Frontal cortex (tissue), 4 donors: ENCODE measurements around the gene CYTH1. TPM values are rescaled to one million over a fixed set of nuclear protein-coding genes. Genes with fewer than 3 reads are reported as not detected.
"Not testable (repeated sequence)": the region's sequence is repeated elsewhere in the genome, so short reads cannot be mapped to it uniquely, and the experiment has no call there.

Experiments
- DNase-seq, 2 donors: peaks; one replicate each; pipeline ENCODE4 v3.0.0; 2012; ENCODE audit warnings: low spot score in 2 of 2
- FAIRE-seq: peaks from 2 replicates; lab custom pipeline; 2012; peaks lifted over from hg19 to GRCh38; lab: Jason Lieb, UNC
- total RNA-seq: library from RNA; depleted of rRNA; stranded (reverse); fragments of >200 nt; gene quantifications from one replicate; pipeline ENCODE4 v1.2.3, GENCODE V29; 2014
- donor health status: control.
- donor health status: control.
- donor health status: control.

The CYTH1 gene
- total RNA-seq, 1 donor from 2014 or later, result 53.4 TPM

DNA sequence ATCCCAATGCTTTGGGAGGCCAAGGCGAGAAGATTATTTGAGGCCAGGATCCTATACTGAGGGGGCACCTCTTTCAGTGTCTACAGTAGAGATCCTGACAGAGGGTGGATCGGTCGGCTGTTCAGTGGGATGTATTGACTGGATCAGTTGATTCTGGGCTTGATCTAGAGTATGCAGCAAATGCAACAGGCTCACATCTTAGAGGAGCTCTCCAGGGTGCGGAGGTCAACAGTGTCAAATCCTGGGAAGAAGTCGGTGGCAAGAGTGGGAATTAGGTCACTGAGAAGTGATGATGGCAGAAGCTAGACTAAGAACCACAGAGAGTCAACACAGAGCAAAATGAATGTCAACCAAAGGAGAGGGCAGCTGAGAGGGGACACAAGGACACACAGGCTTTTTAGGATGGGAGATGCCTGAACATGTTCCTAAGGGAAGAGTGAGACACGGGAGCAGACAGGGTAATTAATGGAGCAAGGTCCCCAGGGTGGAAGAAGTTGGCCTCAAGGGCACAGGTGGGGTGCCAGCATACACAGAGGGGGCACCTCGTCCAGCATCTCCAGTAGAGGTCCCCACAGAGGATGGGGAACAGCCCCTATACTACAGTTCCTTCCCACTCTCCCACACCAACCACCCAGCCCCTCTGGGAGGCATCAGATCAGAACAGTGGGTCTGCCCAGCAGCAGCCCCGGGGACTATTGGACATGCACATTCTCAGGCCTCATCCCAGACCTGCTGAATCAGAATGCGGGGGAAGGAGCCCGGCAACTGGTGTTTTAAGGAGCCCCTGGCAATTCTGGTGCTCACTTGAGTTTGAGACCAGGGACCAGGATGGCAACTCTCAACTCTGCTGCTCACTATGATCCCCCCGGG lies 10.0 kb upstream of the CYTH1 start:
- no peak for FAIRE-seq
- no peak for DNase-seq

DNA sequence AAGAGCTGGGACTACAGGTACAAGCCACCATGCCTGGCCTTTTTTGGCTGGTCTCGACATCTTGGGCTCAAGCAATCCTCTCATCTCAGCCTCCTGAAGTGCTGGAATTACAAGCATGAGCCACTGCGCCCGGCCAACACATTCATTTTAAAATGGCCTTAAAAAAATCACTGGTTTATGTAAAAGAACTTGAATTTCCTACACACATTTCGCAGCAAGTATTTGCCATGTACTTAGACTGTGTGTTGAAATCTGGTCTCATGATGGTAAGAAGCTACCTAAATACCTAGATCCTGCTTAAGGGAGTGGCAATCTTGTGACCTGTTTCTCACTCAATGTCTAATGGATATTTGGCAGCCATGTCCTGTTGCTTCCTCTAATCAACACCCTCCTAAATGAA lies 8.5 kb upstream of the CYTH1 start:
- FAIRE-seq (no peak), DNase-seq (no peak)

DNA sequence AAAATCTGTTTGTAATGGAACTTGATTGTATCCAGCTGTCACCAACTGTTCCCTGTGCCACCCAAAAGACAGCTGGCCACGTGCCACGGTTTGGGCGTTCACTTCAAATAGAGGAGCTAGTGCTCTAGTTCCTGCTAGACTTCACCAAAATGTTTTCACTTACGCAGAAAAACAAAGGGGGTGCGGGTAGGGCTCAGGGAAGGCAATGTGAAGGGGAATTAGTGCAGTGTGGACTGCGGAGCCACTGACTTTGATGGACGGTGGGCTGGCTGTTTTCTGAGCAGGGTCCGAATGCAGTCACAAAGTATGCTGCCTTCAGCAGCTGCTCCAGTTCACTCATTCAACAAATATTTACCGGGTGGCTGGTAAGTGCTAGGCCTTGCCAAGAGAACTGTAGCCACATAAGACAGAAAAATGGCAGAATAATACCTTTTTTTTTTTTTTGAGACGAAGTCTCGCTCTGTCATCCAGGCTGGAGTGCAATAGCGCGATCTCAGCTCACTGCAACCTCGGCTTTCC lies 7.6 kb upstream of the CYTH1 start:
- DNase-seq, result no peak

DNA sequence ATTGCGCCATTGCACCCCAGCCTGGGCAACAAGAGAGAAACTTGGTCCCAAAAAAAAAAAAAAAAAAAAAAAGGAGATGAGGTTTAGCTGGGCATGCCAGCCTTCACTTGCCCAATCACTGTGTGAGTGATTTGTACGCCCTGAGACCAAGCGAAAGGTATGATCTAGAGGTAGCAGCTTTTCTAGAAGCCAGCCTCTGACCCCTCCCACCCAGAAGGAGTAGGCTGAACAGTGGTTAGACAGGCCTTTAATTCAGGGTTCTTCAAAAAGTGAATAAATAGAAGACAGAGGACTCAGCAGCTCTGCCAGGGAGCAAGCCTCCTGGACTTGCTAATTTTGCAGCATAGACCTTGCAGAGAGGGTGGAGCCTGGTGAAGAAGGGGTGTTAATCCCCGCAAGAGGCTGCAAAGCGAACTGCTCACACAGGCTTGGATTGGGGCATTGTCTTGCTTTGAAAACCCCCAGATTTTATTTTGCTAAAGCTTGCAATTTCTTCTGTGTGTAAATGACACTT lies 7.1 kb upstream of the CYTH1 start:
- DNase-seq (no peak), FAIRE-seq (no peak)

More for the DNA sequence above, 7.6 kb upstream of the CYTH1 start:
- no peak for FAIRE-seq

DNA sequence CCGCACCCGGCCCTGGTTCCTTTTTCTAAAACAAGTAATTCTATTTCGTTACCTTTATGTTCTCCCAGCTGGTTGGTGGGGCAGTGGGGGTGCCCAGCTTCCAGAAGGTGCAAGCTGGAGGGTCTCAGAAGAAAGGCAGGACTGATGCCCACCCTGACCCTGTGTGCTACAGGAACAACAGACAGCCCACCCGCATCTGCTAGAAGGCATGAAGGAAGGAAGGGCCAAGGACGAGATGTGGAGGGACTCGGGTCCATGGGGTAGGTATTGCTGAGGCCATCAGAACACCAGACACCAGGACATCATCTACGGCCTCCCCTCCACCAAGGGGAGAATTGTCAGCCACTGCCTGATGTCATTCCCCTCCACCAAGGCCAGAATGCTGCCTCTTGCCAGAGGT lies 6.4 kb upstream of the CYTH1 start:
- no peak for FAIRE-seq

DNA sequence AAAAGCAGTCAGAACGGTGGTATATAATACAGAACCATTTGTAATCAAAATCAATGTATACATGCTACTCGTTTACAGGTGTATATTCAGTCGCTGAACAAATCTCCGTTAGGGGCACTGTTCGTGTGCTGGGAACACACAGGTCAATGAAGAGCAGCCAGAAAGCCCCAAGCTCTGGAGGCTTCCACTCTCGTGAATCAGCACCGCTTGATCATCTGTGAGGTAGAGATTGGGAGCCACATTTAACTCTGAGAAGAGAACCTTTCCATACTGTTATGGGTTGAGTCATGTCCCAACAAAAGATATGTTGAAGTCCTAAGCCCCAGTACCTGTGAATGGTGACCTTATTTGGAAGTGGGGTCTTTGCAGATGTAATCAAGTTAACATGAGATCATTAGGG lies 5.4 kb upstream of the CYTH1 start:
- DNase-seq, result no peak
- FAIRE-seq, result no peak

More for the DNA sequence above, 6.4 kb upstream of the CYTH1 start:
- no peak for DNase-seq

DNA sequence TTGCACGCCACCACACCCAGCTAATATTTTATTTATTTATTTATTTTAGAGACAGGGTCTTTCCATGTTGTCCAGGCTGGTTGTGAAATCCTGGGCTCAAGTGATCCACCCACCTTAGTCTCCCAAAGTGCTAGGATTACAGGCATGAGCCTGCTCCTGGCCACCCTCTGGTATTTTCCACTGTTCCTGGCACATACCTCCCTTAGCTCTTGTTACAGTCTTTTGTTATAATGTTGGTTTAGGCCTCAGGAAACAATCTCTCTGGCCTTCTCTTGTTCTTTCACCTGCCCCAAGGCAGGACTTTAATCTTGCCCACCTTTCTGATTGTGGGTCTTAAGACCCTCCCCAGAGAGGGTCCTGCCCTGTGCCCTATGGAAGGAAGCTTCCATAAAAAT lies 3.6 kb upstream of the CYTH1 start:
- FAIRE-seq (no peak), DNase-seq (no peak)

DNA sequence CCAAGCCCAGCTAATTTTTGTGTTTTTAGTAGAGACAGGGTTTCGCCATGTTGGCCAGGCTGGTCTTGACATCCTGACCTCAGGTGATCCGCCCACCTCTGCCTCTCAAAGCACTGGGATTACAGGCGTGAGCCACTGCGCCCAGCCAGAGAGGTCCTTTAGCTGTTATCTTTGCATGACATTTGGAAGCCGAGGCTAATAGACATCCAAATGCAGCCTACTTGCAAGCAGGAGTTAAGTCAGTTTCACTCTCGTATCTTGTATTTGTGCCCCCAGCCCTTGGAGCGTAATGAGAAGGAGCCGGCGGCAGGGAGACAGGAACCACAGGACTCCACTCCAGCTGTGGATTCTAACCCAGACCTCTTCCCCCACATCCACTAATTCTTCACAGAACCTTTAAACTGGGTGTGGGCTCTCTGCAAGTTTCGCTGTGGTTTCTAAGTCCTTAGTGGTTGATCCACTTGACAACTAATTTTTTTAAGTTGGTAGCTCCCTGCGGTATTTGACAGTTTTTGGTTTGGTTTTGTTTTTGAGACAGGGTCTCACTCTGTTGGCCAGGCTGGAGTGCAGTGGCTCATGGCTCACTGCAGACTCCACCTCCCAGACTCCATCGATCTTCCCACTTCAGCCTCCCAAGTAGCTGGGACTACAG lies 3.1 kb upstream of the CYTH1 start:
- no peak for DNase-seq
- FAIRE-seq, result no peak

DNA sequence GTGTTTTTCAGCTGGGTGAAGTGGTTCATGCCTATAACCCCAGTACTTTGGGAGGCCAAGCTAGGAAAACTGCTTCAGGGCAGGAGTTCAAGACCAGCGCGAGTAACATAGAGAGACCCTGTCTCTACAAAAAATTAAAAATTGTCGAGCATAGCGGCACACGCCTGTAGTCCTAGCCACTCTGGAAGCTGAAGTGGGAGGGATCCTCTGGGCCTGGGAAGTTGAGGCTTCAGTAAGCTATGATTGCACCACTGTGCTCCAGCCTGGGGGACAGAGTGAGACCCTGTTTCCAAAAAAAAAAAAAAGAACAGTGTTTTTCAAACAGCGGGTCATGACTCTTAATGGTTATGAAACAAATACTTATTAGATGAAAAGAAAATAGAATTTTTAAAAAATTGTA lies 2.3 kb upstream of the CYTH1 start:
- FAIRE-seq (no peak), DNase-seq (no peak)

DNA sequence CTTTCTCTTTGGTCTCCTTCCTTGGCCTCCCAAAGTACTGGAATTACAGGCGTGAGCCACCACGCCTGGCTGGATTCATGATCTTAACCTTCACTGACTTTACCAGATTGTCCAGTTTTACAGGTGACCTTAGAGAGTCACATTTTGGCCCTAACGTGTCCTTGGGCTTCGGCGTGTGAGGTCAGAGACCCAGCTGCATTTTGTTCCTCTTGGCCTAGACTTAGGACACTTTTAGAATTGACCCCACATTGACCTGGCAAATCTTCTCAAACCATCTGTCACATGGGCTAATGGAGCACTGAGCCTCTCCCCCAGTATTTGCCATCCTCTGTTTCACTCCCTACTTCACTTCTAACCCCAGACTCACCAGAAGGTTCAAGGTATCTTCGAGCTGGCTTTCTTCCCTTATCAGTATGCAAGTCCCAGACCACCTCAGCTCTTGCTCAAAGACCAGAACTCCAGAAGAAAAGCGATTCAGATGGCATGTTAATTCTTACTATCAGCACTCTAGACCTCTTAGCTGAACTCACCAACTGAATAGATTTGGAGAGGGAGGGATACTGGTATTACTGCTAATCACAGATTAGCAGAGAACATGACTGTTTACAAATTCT lies 1.7 kb upstream of the CYTH1 start:
- no peak for FAIRE-seq
- DNase-seq, result no peak

DNA sequence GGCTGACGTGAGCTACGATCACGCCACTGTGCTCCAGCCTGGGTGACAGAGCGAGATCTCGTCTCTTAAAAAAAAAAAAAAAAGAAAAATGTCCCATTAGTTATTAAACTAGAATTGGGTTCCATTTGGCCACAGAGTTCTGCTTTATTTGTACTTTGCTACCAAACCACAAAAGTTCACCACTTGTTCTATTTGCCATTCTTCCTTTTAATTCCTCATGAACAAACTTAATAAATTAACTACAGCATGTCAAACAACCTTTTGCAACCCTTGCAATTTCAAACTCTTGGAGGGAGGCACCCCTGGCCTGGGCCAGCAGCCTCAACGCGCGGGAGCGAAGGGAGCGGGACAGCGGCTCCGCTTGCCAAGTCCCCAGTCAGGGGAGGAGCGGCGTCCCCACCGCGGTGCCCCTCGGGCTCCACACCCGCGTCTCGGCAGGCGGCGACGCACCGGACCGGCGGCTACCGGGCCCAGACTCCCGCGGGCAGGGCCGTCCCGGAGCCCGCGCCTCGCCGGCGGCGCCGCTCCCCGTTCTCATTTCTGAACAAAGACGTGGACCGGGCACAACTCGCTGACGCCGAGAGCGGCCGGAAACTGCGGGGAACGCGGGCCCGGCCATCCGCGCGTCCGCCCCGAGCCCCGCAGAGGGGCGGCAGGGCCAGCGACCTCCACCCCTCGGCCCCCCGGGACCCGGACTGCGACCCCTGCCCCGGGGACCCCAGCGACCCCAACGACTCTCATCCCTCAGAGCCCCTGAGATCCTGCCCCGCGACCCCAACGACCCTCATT lies 775 bp downstream of the CYTH1 start:
- DNase-seq, result no peak
- no peak for FAIRE-seq

DNA sequence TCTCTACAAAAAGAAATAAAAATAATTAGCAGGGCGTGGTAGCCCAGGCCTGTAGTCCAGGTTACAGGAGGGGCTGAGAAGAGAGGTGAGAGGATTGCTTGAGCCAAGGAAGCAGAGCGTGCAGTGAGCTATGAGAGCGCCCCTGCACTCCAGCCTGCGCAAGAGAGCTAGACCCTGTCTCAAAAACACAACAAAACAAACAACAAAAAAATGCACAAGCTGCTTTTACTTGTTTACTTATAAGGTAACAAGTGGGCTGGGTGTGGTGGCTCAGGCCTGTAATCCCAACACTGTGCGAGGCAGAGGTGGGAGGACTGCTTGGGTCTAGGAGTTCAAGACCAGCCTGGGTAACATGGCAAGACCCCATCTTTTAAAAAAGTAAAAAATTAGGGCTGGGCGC lies 1.7 kb downstream of the CYTH1 start:
- DNase-seq (no peak), FAIRE-seq (no peak)

DNA sequence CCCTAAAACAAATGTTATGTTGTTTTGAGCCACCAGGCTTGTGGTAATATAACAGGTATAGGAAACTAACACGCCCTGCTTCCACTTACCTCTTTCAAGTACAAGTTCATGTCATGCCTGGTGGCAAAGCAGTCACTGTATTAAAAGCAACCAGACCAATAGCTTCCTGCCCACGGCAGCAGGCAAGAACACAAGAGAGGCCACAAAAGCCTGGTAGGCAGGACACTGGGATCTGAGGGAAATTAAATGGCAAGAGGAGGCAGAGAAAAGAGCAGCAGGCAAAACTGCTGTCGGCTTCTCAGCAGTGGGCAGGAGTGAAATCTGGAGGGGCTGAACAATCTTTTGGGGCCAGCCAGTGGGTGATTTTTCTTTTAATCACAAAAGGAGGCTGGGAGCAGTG lies 2.2 kb downstream of the CYTH1 start:
- DNase-seq (no peak), FAIRE-seq (no peak)

DNA sequence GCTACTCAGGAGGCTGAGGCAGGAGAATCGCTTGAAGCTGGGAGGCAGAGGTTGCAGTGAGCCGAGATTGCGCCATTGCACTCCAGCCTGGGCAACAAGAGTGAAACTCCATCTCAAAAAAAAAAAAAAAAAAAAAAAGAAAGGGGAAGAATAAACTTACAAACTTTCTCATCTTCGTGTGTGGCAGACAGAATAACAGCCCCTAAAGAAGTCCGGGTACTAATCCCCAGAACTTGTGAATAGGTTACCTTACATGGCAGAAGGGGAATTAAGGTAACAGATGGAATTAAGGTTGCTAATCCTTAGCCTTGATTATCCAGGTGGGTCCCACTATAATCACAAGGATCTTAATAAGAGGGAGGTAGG lies 2.8 kb downstream of the CYTH1 start:
- not testable (repeated sequence) for DNase-seq, FAIRE-seq

DNA sequence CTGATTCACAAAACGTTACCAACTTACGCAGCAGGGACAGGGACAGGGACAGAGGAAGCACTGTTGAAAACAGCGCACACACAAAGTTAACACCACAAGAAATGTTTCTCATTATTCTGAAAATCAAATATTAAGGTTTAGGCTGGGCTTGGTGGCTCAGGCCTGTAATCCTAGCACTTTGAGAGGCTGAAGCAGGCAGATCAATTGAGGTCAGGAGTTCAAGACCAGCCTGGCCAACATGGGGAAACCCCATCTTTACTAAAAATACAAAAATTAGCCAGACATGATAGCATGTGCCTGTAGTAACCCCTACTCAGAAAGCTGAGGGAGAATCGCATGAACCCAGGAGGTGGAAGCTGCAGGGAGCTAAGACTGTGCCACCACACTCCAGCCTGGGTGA lies 4.2 kb downstream of the CYTH1 start:
- FAIRE-seq (no peak), DNase-seq (no peak)

DNA sequence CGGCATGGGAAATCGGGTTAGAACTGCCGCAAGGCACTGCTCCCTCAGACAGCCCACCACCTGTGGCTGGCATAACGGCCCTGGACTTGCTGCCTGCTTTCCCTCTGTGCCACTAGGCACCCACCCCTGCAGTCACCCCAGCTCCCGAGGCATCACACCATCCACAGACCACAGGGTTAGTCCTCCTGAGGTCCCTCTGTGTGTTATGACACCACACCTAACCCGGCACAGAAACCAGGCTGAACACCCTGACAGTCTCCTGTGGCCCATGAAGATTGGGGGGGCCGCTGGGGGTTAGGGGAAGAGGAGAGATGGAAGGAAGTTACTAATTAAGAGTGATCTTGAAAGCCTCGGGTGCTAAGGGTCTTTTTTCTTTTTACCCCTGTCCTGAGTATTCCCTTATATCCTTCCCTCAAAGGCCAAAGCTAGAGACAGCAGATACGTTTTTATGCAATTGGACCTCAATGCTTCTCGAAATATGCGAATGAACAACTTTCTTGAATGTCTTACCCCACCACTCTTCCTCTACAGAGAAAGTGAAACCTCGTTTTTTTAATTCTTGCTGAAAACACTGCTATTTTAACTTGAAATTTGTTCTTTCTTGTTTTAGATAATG lies 7.0 kb downstream of the CYTH1 start:
- FAIRE-seq, result no peak
- DNase-seq, result no peak

DNA sequence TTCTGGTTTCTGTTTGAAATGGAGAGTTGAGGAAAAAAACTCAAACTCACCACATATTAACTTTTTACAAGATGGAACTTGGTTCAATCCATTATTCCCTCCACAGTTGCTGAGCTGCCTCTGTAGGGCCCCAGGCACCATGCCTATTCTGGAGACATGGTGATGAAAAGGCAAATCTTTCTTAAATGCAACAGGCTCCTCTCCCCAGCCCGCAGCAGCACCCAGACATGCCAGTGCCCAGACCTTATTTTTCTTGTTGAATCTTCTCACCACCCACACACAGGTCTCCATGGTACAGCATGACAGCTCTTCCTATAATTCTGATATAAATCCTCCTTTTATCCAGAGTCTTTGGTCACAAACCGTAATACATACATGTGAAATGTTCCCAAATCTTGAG lies 7.6 kb downstream of the CYTH1 start:
- FAIRE-seq (no peak), DNase-seq (no peak)

DNA sequence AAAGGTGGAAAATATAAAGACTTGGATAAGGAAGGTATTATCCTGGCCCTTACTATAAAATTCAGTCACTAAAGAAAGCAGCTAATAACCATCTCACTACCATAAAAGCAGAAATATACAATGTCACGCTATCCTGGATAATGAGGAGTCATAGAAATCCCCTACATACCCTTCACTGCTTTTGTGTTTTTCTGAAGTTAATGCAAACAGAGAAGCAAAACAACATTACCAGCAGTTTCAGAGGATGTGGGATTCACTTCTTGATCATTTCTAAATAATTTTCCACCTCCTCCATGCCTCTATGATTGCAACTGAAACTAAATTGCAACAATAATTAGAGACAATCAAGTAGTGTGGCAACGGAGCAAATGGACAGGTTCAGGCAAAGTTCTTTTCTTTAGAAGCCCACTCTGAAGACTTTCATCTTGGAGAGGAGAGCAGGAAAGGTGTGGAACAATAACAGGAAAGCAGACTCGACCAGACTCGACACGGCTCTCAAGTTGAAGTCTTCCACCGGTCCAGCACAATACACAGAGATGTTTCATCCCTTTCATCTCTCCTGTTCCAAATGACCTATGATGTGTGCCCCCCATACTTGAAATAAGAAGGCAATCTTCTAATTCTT lies 10.2 kb downstream of the CYTH1 start:
- no peak for FAIRE-seq
- DNase-seq, result no peak

DNA sequence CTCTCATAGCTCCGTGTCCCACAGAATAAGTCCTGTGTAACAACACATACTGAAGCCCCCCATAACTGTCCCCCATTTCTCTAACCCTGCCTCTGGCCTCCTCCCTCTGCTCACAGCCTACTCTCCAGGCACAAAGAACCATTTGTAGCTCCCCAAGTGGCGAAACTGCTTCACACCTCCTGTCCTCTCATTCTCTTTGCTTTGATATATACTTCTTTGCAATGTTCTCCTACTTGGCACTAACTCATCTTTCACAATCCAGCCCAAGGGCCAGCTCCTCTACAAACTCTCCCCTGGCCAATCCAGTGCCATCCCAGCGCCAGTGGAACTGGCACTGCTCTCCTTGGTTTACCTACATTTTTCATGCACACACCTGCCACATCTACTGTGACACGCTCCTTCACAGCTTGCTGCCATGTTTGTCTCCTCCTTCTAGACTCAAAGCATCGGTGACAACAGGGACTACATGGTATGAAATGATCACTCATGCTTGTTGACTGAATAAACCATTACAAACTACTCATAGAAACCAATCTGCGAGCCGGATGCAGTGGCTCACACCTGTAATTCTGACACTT lies 12.8 kb downstream of the CYTH1 start:
- no peak for FAIRE-seq

More for the DNA sequence above, 12.8 kb downstream of the CYTH1 start:
- DNase-seq, result no peak
